ENCODE results near the gene TSPAN17. TPM values are rescaled to one million over a fixed set of nuclear protein-coding genes. Genes with fewer than 3 reads are reported as not detected.

TSPAN17 gene
- total and polyA plus RNA-seq, 10 of the 15 experiments (the other 5 are each of a cell fraction or from before 2014, with no cell fraction given): 0.24 to 17.1 (median 10.4) TPM

DNA sequence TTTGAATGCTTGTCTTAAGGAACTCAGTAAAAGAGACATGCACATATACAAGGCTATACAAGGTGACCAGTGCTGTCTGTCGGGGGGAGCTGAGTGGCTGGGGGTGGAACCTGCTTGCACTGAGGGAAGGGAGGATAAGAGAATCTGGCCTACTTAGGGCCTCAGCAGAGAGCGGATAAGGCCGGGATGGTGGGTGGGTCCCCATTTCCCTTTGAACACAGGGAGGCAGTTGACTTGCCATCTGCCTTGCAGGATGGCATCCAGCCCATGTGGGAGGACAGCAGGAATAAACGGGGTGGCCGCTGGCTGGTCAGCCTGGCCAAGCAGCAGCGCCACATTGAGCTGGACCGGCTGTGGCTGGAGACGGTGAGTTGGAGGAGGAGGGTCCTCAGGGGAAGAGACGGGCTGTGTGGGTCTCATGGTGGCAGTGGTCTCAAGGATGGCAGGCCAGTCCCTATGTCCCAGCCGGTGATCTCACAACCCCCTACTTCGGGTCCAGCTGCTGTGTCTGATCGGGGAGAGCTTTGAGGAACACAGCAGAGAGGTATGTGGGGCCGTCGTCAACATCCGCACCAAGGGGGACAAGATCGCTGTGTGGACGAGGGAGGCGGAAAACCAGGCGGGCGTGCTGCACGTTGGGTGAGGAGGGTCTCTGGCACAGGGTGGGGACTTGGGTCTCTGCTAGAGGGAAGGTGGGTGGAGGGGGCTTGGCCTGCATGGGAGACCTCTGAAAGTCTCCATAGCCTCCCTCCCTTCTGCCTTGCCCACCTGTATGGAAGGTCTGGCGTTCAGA is 2.2 kb upstream of the TSPAN17 start:
- intact Hi-C loops (cut with micrococcal nuclease; ENCODE audit: unreplicated experiment): loop anchor here (5.0 to 10.0 kb wide), 2 partner anchors 73 to 230 kb away; partner anchors contain the start of gene CLTB
- no peaks in the 10 kb centered on the region for H3K9me3 ChIP-seq (replicated peaks; ENCODE audit: control insufficient read depth, insufficient read depth, low read length)
- H3K79me2 ChIP-seq (ENCODE audit: control insufficient read depth, insufficient read depth, low read length): no peaks in the 10 kb centered on the region
- no peaks in the 10 kb centered on the region for H3K27me3 ChIP-seq (replicated peaks in 1 of 2; ENCODE audit: control insufficient read depth in 2 of 2, insufficient read depth in 2 of 2, low read length in 1 of 2)
- RAD21 ChIA-PET (ENCODE audit: unreplicated experiment): no interaction called here
- no peaks in the 10 kb centered on the region for H3K36me3 ChIP-seq (ENCODE audit: control insufficient read depth in 2 of 2, insufficient read depth in 2 of 2, low read length in 1 of 2)
- no peaks in the 10 kb centered on the region for H4K20me1 ChIP-seq (ENCODE audit: control insufficient read depth, insufficient read depth)
- no peak overlapping the region for H2AFZ ChIP-seq (ENCODE audit: control insufficient read depth, low read depth, low read length)
- WGBS (ENCODE audit: insufficient coverage, insufficient replicate concordance, low lambda C conversion rate, missing lambda C conversion rate): 74% methylated on average over 22 of the region's 22 CpGs
- ATAC-seq (no peak), FAIRE-seq (no peak), DNase-seq (ENCODE audit: low read depth, low spot score) (no peak)
- TF ChIP-seq FOS (IDR thresholded peaks at IDR 0.05; ENCODE audit: borderline replicate concordance, extremely low read depth, insufficient read length) (no peak), FOXK2 (IDR thresholded peaks at IDR 0.05) (no peak)
- no peak overlapping the region for H3K9ac ChIP-seq (ENCODE audit: control insufficient read depth, insufficient read depth, low read length)
- in situ Hi-C loops (cut with MboI): no loop called here
- POLR2A ChIA-PET: no interaction called here
- peaks cover 18% of the 10 kb centered on the region for H3K4me1 ChIP-seq (ENCODE audit: control insufficient read depth, insufficient read depth, low read length)
- CTCF ChIA-PET: no interaction called here
- no peak overlapping the region for H3K4me3 ChIP-seq
- SMC1A ChIA-PET (ENCODE audit: uncharacterized antibody, unreplicated experiment): no interaction called here
- no peak overlapping the region for H3K27ac ChIP-seq (ENCODE audit: control insufficient read depth, insufficient read depth)
- no peak overlapping the region for H3K4me2 ChIP-seq (ENCODE audit: control insufficient read depth, insufficient read depth)
- no TSS peak for BruUV-seq (replicated peaks)

- ATAC-seq (no peak), DNase-seq (ENCODE audit: low read depth, low spot score) (no peak), FAIRE-seq (no peak)
- H2AFZ ChIP-seq (ENCODE audit: control insufficient read depth, low read depth, low read length): peak overlapping the region; percentile 98
- peak overlapping the region; percentile 58; the same call in 1 of the 2 replicates for H3K9ac ChIP-seq (ENCODE audit: control insufficient read depth, insufficient read depth, low read length)
- in situ Hi-C loops (cut with MboI) (no loop called here), intact Hi-C loops (cut with micrococcal nuclease; ENCODE audit: unreplicated experiment) (loop anchor here (5.0 to 10.0 kb wide), 2 partner anchors 74 to 231 kb away; partner anchors contain the start of gene CLTB)
- ChIA-PET RAD21 (ENCODE audit: unreplicated experiment) (interaction anchor here (1.3 to 2.7 kb wide), 4 partner anchors 14 to 68 kb away, joined by 3 to 20 read pairs (median 4); partner anchors contain the start of gene EIF4E1B), SMC1A (ENCODE audit: uncharacterized antibody, unreplicated experiment) (interaction anchor here (1.2 kb wide), 1 partner anchor 74 kb away, joined by 3 read pairs; no protein-coding TSS in a partner anchor), CTCF (interaction anchor here (1.0 to 3.4 kb wide), 7 partner anchors 12 to 230 kb away, joined by 3 to 19 read pairs (median 3); partner anchors contain the start of gene CLTB), POLR2A (interaction anchor here (0.8 kb wide), 1 partner anchor 10 kb away, joined by 3 read pairs; no protein-coding TSS in a partner anchor)
- H3K4me3 ChIP-seq: 0 out of 2 replicates have a peak overlapping the region, but pooled peaks have one; percentile 68
- H3K9me3 ChIP-seq (replicated peaks; ENCODE audit: control insufficient read depth, insufficient read depth, low read length): no peaks in the 10 kb centered on the region
- no peaks in the 10 kb centered on the region for H3K36me3 ChIP-seq (ENCODE audit: control insufficient read depth in 2 of 2, insufficient read depth in 2 of 2, low read length in 1 of 2)
- WGBS (ENCODE audit: insufficient coverage, insufficient replicate concordance, low lambda C conversion rate, missing lambda C conversion rate): 96% methylated on average over 7 of the region's 7 CpGs
- no peaks in the 10 kb centered on the region for H3K79me2 ChIP-seq (ENCODE audit: control insufficient read depth, insufficient read depth, low read length)
- H3K27me3 ChIP-seq (replicated peaks in 1 of 2; ENCODE audit: control insufficient read depth in 2 of 2, insufficient read depth in 2 of 2, low read length in 1 of 2): no peaks in the 10 kb centered on the region
- H4K20me1 ChIP-seq (ENCODE audit: control insufficient read depth, insufficient read depth): no peaks in the 10 kb centered on the region
- peak overlapping the region; percentile 96 for H3K4me2 ChIP-seq (ENCODE audit: control insufficient read depth, insufficient read depth)
- BruUV-seq (replicated peaks): no TSS peak
- no peak overlapping the region for H3K27ac ChIP-seq (ENCODE audit: control insufficient read depth, insufficient read depth)
- peaks cover 18% of the 10 kb centered on the region for H3K4me1 ChIP-seq (ENCODE audit: control insufficient read depth, insufficient read depth, low read length)
- no peak for TF ChIP-seq CHD4 (IDR thresholded peaks at IDR 0.05)
- no peak for TF ChIP-seq TCF3 (IDR thresholded peaks at IDR 0.05; ENCODE audit: borderline replicate concordance, insufficient read depth, low read depth, low read length)
- TF ChIP-seq RELA (IDR thresholded peaks at IDR 0.05; ENCODE audit: borderline replicate concordance, partially characterized antibody): no peak
- TF ChIP-seq TARDBP (IDR thresholded peaks at IDR 0.05; ENCODE audit: borderline replicate concordance): no peak
- no peak for TF ChIP-seq ETV6 (conservative IDR thresholded peaks at IDR 0.05 in 1 of 2, IDR thresholded peaks at IDR 0.05 in 1 of 2; ENCODE audit: borderline replicate concordance in 1 of 2, low read depth in 1 of 2)
- TF ChIP-seq ZBTB33 (IDR thresholded peaks at IDR 0.05): no peak
- TF ChIP-seq, protein P1, sequence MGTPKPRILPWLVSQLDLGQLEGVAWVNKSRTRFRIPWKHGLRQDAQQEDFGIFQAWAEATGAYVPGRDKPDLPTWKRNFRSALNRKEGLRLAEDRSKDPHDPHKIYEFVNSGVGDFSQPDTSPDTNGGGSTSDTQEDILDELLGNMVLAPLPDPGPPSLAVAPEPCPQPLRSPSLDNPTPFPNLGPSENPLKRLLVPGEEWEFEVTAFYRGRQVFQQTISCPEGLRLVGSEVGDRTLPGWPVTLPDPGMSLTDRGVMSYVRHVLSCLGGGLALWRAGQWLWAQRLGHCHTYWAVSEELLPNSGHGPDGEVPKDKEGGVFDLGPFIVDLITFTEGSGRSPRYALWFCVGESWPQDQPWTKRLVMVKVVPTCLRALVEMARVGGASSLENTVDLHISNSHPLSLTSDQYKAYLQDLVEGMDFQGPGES (IDR thresholded peaks at IDR 0.05): no peak
These were observed 1.1 kb upstream of the TSPAN17 start for GRCh38 chr5:176646049-176646706.
